SK-N-SH (cell line): Measurements from ENCODE around the gene ZBTB5. TPM values are rescaled to one million over a fixed set of nuclear protein-coding genes. Genes with fewer than 3 reads are reported as not detected.
"Not testable (repeated sequence)": the region's sequence is repeated elsewhere in the genome, so short reads cannot be mapped to it uniquely, and the experiment has no call there.

Experiments used
- CTCF ChIA-PET: fragments of 300-600, 350-600 bp; formaldehyde crosslinking; extraction: SDS; loops from one replicate; lab custom pipeline; 2021; lab: Yijun Ruan, JAX
- POLR2A ChIA-PET: fragments of 350-600 bp; sonication (Branson Sonifier 250); formaldehyde crosslinking; extraction: SDS; loops from one replicate; lab custom pipeline; 2020; ENCODE audit warnings: antibody characterized with exemption, inconsistent platforms; lab: Yijun Ruan, JAX
- DNase-seq: peaks from one replicate; pipeline ENCODE4 v3.0.0; 2012
- H2AFZ ChIP-seq: fragments of 200-600 bp; sonication (generic); 2 replicates; pipeline ENCODE4 v1.8.1; 2016; ENCODE audit warnings: antibody characterized with exemption, mild to moderate bottlenecking, low read depth
- H3F3A ChIP-seq: fragments of 200-600 bp; sonication (generic); replicated peaks from 2 replicates; pipeline ENCODE3; 2016; ENCODE audit warnings: antibody characterized with exemption, mild to moderate bottlenecking; ENCODE audit not compliant: insufficient read depth
- H3K27ac ChIP-seq, 2 experiments: fragments of 200-500 bp in 1 of 2; fragments of 200-600 bp in 1 of 2; sonication (Bioruptor generic) in 1 of 2; sonication (generic), shearing (Covaris generic) in 1 of 2; 2 replicates each; pipeline versions ENCODE4 v1.5.1 to v1.6.1; 2014 to 2016; ENCODE audit warnings: low read depth in 2 of 2, inconsistent platforms in 1 of 2, low read length in 1 of 2, mild to moderate bottlenecking in 1 of 2, mixed read lengths in 1 of 2
- H3K27me3 ChIP-seq: fragments of 200-600 bp; sonication (generic), shearing (Covaris generic); 2 replicates; pipeline ENCODE4 v1.6.1; 2016; ENCODE audit warnings: mixed run types; ENCODE audit not compliant: insufficient read depth
- H3K36me3 ChIP-seq, 2 experiments: fragments of 200-500 bp in 1 of 2; fragments of 200-600 bp in 1 of 2; sonication (Bioruptor generic) in 1 of 2; sonication (generic) in 1 of 2; replicated peaks in 1 of 2; 2 replicates each; pipeline versions ENCODE3 to v1.5.1; 2014 to 2016; ENCODE audit warnings: low read length in 1 of 2, mild to moderate bottlenecking in 1 of 2; ENCODE audit not compliant: insufficient read depth in 2 of 2, control insufficient read depth in 1 of 2
- H3K4me1 ChIP-seq, 2 experiments: fragments of 200-500 bp in 1 of 2; fragments of 200-600 bp in 1 of 2; sonication (Bioruptor generic) in 1 of 2; sonication (generic), shearing (Covaris generic) in 1 of 2; 2 replicates each; pipeline versions ENCODE4 v1.5.1 to v1.6.1; 2014 to 2016; ENCODE audit warnings: low read depth in 1 of 2, low read length in 1 of 2, mixed run types in 1 of 2; ENCODE audit not compliant: insufficient read depth in 2 of 2, control insufficient read depth in 1 of 2
- H3K4me2 ChIP-seq: fragments of 200-600 bp; sonication (generic), shearing (Covaris generic); 2 replicates; pipeline ENCODE4 v1.6.1; 2017; ENCODE audit warnings: mixed run types
- H3K4me3 ChIP-seq, 2 experiments: fragments of 200-500 bp in 1 of 2; fragments of 200-600 bp in 1 of 2; sonication (Bioruptor generic) in 1 of 2; sonication (generic), shearing (Covaris generic) in 1 of 2; 2 replicates each; pipeline versions ENCODE4 v1.5.1 to v1.8.1; 2014 to 2016; ENCODE audit warnings: low read depth in 2 of 2, inconsistent platforms in 1 of 2, low read length in 1 of 2, mild to moderate bottlenecking in 1 of 2, mixed read lengths in 1 of 2, moderate library complexity in 1 of 2
- H3K79me2 ChIP-seq: fragments of 200-600 bp; sonication (generic); 2 replicates; pipeline ENCODE4 v1.8.1; 2017; ENCODE audit warnings: mild to moderate bottlenecking; ENCODE audit not compliant: insufficient read depth
- H3K9ac ChIP-seq: fragments of 200-600 bp; sonication (generic); 2 replicates; pipeline ENCODE4 v1.6.1; 2017; ENCODE audit warnings: mixed run types
- H3K9me2 ChIP-seq: fragments of 200-600 bp; sonication (generic); 2 replicates; pipeline ENCODE4 v1.6.1; 2017; ENCODE audit warnings: mixed run types
- H3K9me3 ChIP-seq: fragments of 200-600 bp; sonication (generic); 2 replicates; pipeline ENCODE4 v1.6.1; 2017; ENCODE audit warnings: mixed run types, mild to moderate bottlenecking, moderate library complexity
- H4K20me1 ChIP-seq: fragments of 200-600 bp; sonication (generic); 2 replicates; pipeline ENCODE4 v1.6.1; 2017; ENCODE audit warnings: mild to moderate bottlenecking, mixed run types; ENCODE audit not compliant: insufficient read depth
- CHD2 ChIP-seq: fragments of 150-350 bp; IDR thresholded peaks from 2 replicates; pipeline ENCODE4 v1.6.1; 2018; ENCODE audit warnings: low read length; ENCODE audit not compliant: partially characterized antibody
- ELF1 ChIP-seq: IDR thresholded peaks from 2 replicates; pipeline ENCODE4 v1.4.0; 2012
- EP300 ChIP-seq, 2 experiments: IDR thresholded peaks; 2 replicates each; pipeline versions ENCODE4 v1.4.0 to v1.6.1; 2012; ENCODE audit warnings: borderline replicate concordance in 1 of 2, low read depth in 1 of 2, low read length in 1 of 2
- EZH2phosphoT487 ChIP-seq: fragments of 200-600 bp; sonication (generic); IDR thresholded peaks from 2 replicates; pipeline ENCODE4 v1.6.1; 2017; ENCODE audit warnings: low read depth, mixed run types, mild to moderate bottlenecking, antibody characterized with exemption, moderate library complexity, borderline replicate concordance
- FOXJ3 ChIP-seq: sonication (generic); formaldehyde crosslinking; IDR thresholded peaks from 2 replicates; pipeline ENCODE4 v1.5.1; 2020; ENCODE audit warnings: mild to moderate bottlenecking, missing genetic modification reagents
- FOXM1 ChIP-seq: IDR thresholded peaks from 2 replicates; pipeline ENCODE4 v1.4.0; 2012; ENCODE audit warnings: low read depth, mild to moderate bottlenecking
- GABPA ChIP-seq: IDR thresholded peaks from 2 replicates; pipeline ENCODE4 v1.4.0; 2012; ENCODE audit warnings: low read depth, mild to moderate bottlenecking
- JUND ChIP-seq: IDR thresholded peaks from 2 replicates; pipeline ENCODE4 v1.4.0; 2012
- MXI1 ChIP-seq: IDR thresholded peaks from 2 replicates; pipeline ENCODE4 v1.6.1; 2012; ENCODE audit warnings: mild to moderate bottlenecking, low read depth, low read length, improper control_type of control experiment
- NRF1 ChIP-seq: IDR thresholded peaks from 2 replicates; pipeline ENCODE4 v1.6.1; 2012; ENCODE audit warnings: low read depth, mild to moderate bottlenecking, low read length
- RCOR1 ChIP-seq: fragments of 150-350 bp; IDR thresholded peaks from 2 replicates; pipeline ENCODE4 v1.6.1; 2017; ENCODE audit warnings: antibody characterized with exemption, low read length
- TAF1 ChIP-seq: IDR thresholded peaks from 2 replicates; pipeline ENCODE4 v1.6.1; 2012; ENCODE audit warnings: low read depth, mild to moderate bottlenecking, low read length, moderate library complexity, borderline replicate concordance
- YY1 ChIP-seq: IDR thresholded peaks from 2 replicates; pipeline ENCODE4 v1.4.0; 2012; ENCODE audit warnings: low read depth, mild to moderate bottlenecking
- WGBS: methylation state at CpG from one replicate; pipeline ENCODE4 v1.1.6; 2017; ENCODE audit warnings: low lambda C conversion rate; 5-methylcytosine and 5-hydroxymethylcytosine counted together
- polyA plus RNA-seq, 3 experiments: library from polyadenylated mRNA; depleted of rRNA; stranded (reverse); fragments of >200 nt; gene quantifications; 2 replicates each; pipeline ENCODE4 v1.2.3, GENCODE V29; 2012
- TF ChIP-seq, protein P1 (sequence below): IDR thresholded peaks from 2 replicates; pipeline ENCODE4; 2012
- TF ChIP-seq, protein P2 (sequence below): fragments of 150-350 bp; IDR thresholded peaks from 2 replicates; pipeline ENCODE4 v1.6.1; 2016; ENCODE audit warnings: mild to moderate bottlenecking, low read depth, low read length

The ZBTB5 gene
- polyA plus RNA-seq, 1 of the 3 experiments (the other 2 are of a cell fraction) = 6.3 TPM

DNA sequence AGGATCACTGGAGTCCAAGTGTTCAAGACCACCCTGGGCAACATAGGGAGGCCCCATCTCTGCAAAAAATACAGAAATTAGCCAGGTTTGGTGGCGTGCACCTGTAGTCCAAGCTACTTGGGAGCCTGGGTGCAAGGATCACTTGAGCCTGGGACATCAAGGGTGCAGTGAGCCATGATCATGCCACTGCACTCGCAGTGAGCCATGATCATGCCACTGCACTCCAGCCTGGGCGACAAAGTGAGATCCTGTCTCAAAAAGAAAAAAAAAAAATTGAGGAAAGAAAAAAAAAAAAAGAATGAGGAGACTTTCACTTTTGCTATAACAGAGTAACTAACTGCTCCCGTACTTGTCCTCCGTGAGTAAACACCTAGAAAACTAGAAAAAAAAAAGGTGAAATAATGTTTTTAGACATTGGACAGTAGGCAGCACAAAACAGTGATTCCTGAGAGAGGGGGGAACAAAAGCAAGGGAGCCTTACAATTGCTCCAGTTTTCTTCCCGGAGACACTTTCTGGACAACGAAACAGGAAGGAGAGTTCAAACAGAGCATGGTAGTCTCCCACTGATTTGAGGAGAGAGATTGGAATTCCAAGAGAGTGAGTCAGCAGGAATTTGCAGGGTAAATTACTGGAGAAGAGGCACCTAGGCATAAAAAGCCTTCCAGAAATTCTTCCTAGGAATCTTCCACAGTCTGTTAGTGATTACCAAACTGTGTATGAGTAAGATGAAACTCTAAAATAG, 6.9 kb upstream of the ZBTB5 start (continued):
- no peak for TF ChIP-seq GABPA
- TF ChIP-seq TAF1 = peak; percentile 60; the same call in 1 of the 2 replicates
- TF ChIP-seq, protein P1, sequence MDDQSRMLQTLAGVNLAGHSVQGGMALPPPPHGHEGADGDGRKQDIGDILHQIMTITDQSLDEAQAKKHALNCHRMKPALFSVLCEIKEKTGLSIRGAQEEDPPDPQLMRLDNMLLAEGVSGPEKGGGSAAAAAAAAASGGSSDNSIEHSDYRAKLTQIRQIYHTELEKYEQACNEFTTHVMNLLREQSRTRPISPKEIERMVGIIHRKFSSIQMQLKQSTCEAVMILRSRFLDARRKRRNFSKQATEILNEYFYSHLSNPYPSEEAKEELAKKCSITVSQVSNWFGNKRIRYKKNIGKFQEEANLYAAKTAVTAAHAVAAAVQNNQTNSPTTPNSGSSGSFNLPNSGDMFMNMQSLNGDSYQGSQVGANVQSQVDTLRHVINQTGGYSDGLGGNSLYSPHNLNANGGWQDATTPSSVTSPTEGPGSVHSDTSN = no peak
- TF ChIP-seq, protein P2, sequence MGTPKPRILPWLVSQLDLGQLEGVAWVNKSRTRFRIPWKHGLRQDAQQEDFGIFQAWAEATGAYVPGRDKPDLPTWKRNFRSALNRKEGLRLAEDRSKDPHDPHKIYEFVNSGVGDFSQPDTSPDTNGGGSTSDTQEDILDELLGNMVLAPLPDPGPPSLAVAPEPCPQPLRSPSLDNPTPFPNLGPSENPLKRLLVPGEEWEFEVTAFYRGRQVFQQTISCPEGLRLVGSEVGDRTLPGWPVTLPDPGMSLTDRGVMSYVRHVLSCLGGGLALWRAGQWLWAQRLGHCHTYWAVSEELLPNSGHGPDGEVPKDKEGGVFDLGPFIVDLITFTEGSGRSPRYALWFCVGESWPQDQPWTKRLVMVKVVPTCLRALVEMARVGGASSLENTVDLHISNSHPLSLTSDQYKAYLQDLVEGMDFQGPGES = no peak
- TF ChIP-seq EP300 (IDR thresholded peaks at IDR 0.05; ENCODE audit: borderline replicate concordance in 1 of 2, low read depth in 1 of 2, low read length in 1 of 2) = peak in 1 of 2 experiments; percentile 37; a peak in 1 of 4 replicates
- TF ChIP-seq FOXJ3 = no peak
- peak; percentile 96 for TF ChIP-seq JUND
- no peak for TF ChIP-seq YY1
- no peak for TF ChIP-seq FOXM1
- TF ChIP-seq, all 33 proteins: peak for 12

- Histone ChIP-seq H3K9me3 (no peaks in the 10 kb centered on the region), H3K79me2 (peaks cover 11% of the 10 kb centered on the region), H3K4me2 (no peak overlapping the region), H3K27ac (no peak overlapping the region), H3K9me2 (no peaks in the 10 kb centered on the region), H3K4me3 (no peak overlapping the region), H4K20me1 (peaks cover 6% of the 10 kb centered on the region; the same call in 1 of the 2 replicates), H3K4me1 (peaks cover 3 to 5% of the 10 kb centered on the region in 2 experiments; a peak in 3 of 4 replicates), H3F3A (peaks cover 51% of the 10 kb centered on the region), H3K27me3 (no peaks in the 10 kb centered on the region), H3K9ac (no peak overlapping the region), H2AFZ (no peak overlapping the region), H3K36me3 (no peaks in the 10 kb centered on the region)
- CTCF ChIA-PET = interaction anchor here (1.1 to 3.4 kb wide), 3 partner anchors 10 to 24 kb away, joined by 3 to 8 read pairs (median 3); no protein-coding TSS in a partner anchor
- DNase-seq = no peak
- 98% methylated on average over 6 of the region's 6 CpGs for WGBS
- POLR2A ChIA-PET = no interaction called here
- TF ChIP-seq CHD2 (no peak), ELF1 (no peak), FOXJ3 (no peak), RCOR1 (no peak), FOXM1 (no peak), MXI1 (no peak), NRF1 (no peak), EZH2phosphoT487 (no peak)
- TF ChIP-seq, protein P1 = no peak
Measured at GRCh38 chr9:37468620-37469019, 3.4 kb upstream of the ZBTB5 start.

DNA sequence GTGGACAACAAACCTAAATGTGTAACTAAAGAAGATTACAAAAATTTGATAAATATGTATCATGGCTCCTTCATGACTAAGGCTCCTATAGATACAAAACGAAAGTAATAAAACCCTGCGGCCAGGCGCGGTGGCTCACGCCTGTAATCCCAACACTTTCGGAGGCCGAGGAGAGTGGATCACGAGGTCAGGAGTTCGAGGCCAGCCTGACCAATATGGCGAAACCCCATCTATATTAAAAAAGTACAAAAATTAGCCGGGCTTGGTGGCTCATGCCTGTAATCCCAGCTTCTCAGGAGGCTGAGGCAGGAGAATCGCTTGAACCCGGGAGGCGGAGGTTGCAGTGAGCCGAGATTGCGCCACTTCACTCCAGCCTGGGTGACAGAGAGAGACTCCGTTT, 2.3 kb upstream of the ZBTB5 start:
- H3K4me3 ChIP-seq, H3K4me2 ChIP-seq: not testable (repeated sequence)

More for the DNA sequence above, 2.3 kb upstream of the ZBTB5 start:
- Histone ChIP-seq H4K20me1 (peaks cover 17% of the 10 kb centered on the region; the same call in 1 of the 2 replicates), H3F3A (peaks cover 40% of the 10 kb centered on the region), H3K79me2 (peaks cover 22% of the 10 kb centered on the region), H3K4me1 (peaks cover 6 to 14% of the 10 kb centered on the region in 2 experiments; a peak in 3 of 4 replicates)
- CTCF ChIA-PET = interaction anchor here (1.2 kb wide), 1 partner anchor 25 kb away, joined by 3 read pairs; no protein-coding TSS in a partner anchor
- H3K36me3 ChIP-seq, DNase-seq, H3K9me2 ChIP-seq, H3K9ac ChIP-seq, H2AFZ ChIP-seq, POLR2A ChIA-PET, H3K27me3 ChIP-seq, H3K9me3 ChIP-seq, H3K27ac ChIP-seq: not testable (repeated sequence)
- WGBS = 89% methylated on average over 17 of the region's 17 CpGs
